Measurements from ENCODE around the gene GPSM1. TPM values are rescaled to one million over a fixed set of nuclear protein-coding genes. Genes with fewer than 3 reads are reported as not detected.

Gene GPSM1
- total RNA-seq, 2 experiments from 2014 or later: 9.0 TPM

GRCh38 chr9:136370687-136371532 lies 43.6 kb downstream of the GPSM1 start:
- intact Hi-C loops (cut with micrococcal nuclease): no loop called here
- Mint-ChIP-seq H3K4me1 (ENCODE audit: low read depth) (no peaks in the 10 kb centered on the region), H3K27ac (no peak overlapping the region), H3K9me3 (no peaks in the 10 kb centered on the region), H3K4me3 (no peak overlapping the region), H3K27me3 (ENCODE audit: low read depth) (no peaks in the 10 kb centered on the region), H3K36me3 (ENCODE audit: low read depth) (peaks cover 2% of the 10 kb centered on the region)
- CTCF ChIA-PET: no interaction called here
- DNase-seq: no peak

DNA sequence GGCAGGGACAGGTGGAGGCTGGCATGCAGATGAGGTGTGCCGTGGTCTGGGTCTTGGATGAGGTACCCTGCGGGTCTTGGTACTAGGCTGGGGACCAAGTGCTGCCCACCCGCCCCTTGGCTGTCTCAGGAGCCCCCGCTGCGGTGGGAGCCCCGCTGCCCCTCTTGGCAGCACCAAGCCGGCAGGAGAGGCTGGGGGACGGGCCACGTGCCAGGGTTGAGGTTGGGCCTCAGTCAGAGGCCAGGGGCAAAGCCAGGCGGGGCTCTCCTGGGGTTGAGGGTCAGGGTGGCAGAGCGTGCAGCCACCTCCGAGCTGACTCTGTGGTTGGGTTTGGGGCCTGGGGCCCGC lies 44.2 kb downstream of the GPSM1 start:
- no peaks in the 10 kb centered on the region for H3K27me3 Mint-ChIP-seq (ENCODE audit: low read depth)
- peaks cover 2% of the 10 kb centered on the region for H3K36me3 Mint-ChIP-seq (ENCODE audit: low read depth)
- no peak overlapping the region for H3K27ac Mint-ChIP-seq
- no peak overlapping the region for H3K4me3 Mint-ChIP-seq
- H3K9me3 Mint-ChIP-seq: no peaks in the 10 kb centered on the region
- intact Hi-C loops (cut with micrococcal nuclease): no loop called here
- CTCF ChIA-PET: no interaction called here
- no peaks in the 10 kb centered on the region for H3K4me1 Mint-ChIP-seq (ENCODE audit: low read depth)
- no peak for DNase-seq

GRCh38 chr9:136372006-136372405 lies 44.7 kb downstream of the GPSM1 start:
- Mint-ChIP-seq H3K9me3 (no peaks in the 10 kb centered on the region), H3K4me3 (no peak overlapping the region), H3K27me3 (ENCODE audit: low read depth) (no peaks in the 10 kb centered on the region), H3K36me3 (ENCODE audit: low read depth) (peaks cover 2% of the 10 kb centered on the region), H3K4me1 (ENCODE audit: low read depth) (no peaks in the 10 kb centered on the region), H3K27ac (no peak overlapping the region)
- intact Hi-C loops (cut with micrococcal nuclease): no loop called here
- CTCF ChIA-PET: no interaction called here
- no peak for DNase-seq

DNA sequence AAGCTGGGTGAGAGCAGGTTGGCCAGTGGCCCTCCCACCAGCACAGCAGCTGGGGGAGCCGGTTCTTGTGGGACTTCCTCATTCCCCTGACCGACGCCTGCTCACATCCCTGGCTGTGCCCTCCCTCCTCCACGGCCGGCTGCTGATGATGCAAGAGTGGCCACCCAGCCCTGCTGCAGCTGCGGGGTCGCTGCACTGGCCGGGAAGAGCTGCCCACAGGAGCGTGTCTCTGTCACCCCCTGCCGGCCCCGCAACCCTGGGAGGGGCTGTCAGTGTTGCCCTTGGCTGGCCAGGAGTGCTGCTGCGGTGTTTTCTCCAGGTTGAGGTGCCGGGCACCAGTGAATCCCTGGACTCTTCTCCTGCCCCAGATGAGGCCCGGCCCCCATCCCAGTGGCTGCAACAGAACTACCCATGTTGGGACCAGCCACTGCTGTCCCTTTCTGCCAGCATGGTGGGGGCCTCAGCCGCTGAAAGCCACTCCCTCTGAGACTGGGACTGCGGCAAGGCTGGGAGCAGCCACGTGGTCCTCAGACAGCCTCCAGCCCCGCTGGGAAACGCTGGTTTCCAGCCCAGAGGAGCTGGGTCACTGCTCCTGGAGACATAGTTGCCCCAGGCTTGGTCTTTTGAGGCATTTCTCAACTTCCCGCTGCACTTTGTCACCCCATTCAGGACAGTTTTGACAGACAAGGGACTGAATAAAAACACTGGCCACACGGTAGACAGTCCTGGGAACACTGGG lies 45.4 kb downstream of the GPSM1 start:
- Mint-ChIP-seq H3K27me3 (ENCODE audit: low read depth) (no peaks in the 10 kb centered on the region), H3K4me1 (ENCODE audit: low read depth) (no peaks in the 10 kb centered on the region), H3K4me3 (no peak overlapping the region), H3K36me3 (ENCODE audit: low read depth) (peaks cover 2% of the 10 kb centered on the region), H3K27ac (no peak overlapping the region), H3K9me3 (no peaks in the 10 kb centered on the region)
- intact Hi-C loops (cut with micrococcal nuclease): no loop called here
- CTCF ChIA-PET: interaction anchor here (0.7 kb wide), 1 partner anchor 18 kb away, joined by 4 read pairs; no protein-coding TSS in a partner anchor
- DNase-seq: no peak

DNA sequence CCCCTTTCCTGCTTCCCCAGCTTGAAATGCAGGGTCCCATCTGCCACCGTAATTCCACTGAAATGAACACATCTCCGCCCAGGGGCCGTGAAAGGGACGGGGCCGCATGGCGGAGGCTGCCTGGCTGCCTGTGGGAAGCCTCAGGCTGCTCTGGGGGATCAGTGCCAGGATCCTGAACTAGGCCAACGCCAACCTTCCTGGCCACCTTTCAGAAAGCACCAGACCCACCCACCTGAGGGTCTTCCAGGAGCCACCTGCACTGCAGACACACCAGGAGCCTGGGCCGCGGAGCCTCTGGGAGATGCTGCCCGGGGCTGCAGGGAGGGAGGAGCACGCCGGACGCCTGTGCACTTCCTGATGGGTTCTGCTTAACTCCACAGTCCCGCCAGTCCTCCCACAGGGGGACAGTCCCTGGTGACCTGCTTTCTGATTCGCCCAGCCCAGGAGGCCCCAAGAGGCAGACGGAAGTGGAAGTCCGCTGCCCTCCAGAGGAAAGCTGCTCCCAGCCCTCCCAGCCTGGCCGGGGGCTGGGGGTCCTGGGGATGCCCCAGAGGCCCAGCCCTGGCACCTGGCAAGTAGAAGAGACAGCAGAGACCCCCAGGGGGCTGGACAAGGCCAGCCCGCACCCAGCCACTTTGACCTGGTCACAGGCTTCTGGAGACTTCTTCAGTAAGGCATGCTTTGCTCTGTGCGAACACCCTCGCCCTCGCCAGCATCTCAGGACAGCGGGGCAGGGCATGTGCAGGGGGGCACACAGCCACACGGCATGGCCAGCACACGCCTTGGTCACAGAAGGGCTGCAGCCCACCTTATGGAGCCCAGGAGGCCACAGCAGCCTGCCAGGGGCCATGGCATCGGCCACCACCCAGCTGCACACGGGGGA lies 46.2 kb downstream of the GPSM1 start, which contains the start of gene CARD9:
CARD9 (minus strand) TSS at position 370 of the 883 bp plus-strand sequence. CDS start 1,591 bp downstream, outside the sequence.
- H3K27ac Mint-ChIP-seq: no peak within 1 kb of the TSS
- no peaks in the 10 kb centered on the region for H3K4me1 Mint-ChIP-seq (ENCODE audit: low read depth)
- DNase-seq: no peak
- peaks cover 2% of the 10 kb centered on the region for H3K36me3 Mint-ChIP-seq (ENCODE audit: low read depth)
- H3K9me3 Mint-ChIP-seq: no peaks in the 10 kb centered on the region
- no peak within 1 kb of the TSS for H3K4me3 Mint-ChIP-seq
- intact Hi-C loops (cut with micrococcal nuclease): no loop called here
- no peaks in the 10 kb centered on the region for H3K27me3 Mint-ChIP-seq (ENCODE audit: low read depth)
- CTCF ChIA-PET: interaction anchor here (0.8 kb wide), 1 partner anchor 298 kb away, joined by 3 read pairs; no protein-coding TSS in a partner anchor

GRCh38 chr9:136374183-136374575 lies 46.8 kb downstream of the GPSM1 start:
- Mint-ChIP-seq H3K36me3 (ENCODE audit: low read depth) (peaks cover 2% of the 10 kb centered on the region), H3K27ac (no peak overlapping the region), H3K4me3 (no peak overlapping the region), H3K27me3 (ENCODE audit: low read depth) (no peaks in the 10 kb centered on the region), H3K4me1 (ENCODE audit: low read depth) (no peaks in the 10 kb centered on the region), H3K9me3 (no peaks in the 10 kb centered on the region)
- DNase-seq: no peak
- intact Hi-C loops (cut with micrococcal nuclease): no loop called here
- CTCF ChIA-PET: interaction anchor here (0.8 to 0.9 kb wide), 2 partner anchors 11 to 297 kb away, joined by 3 read pairs; partner anchors contain the start of gene DNLZ

GRCh38 chr9:136375096-136375495 lies 47.8 kb downstream of the GPSM1 start:
- Mint-ChIP-seq H3K9me3 (no peaks in the 10 kb centered on the region), H3K36me3 (ENCODE audit: low read depth) (peaks cover 2% of the 10 kb centered on the region), H3K4me3 (no peak overlapping the region), H3K27ac (no peak overlapping the region), H3K27me3 (ENCODE audit: low read depth) (no peaks in the 10 kb centered on the region), H3K4me1 (ENCODE audit: low read depth) (no peaks in the 10 kb centered on the region)
- intact Hi-C loops (cut with micrococcal nuclease): no loop called here
- no peak for DNase-seq
- CTCF ChIA-PET: interaction anchor here (0.9 kb wide), 1 partner anchor 12 kb away, joined by 3 read pairs; the partner anchor contains the start of gene DNLZ

DNA sequence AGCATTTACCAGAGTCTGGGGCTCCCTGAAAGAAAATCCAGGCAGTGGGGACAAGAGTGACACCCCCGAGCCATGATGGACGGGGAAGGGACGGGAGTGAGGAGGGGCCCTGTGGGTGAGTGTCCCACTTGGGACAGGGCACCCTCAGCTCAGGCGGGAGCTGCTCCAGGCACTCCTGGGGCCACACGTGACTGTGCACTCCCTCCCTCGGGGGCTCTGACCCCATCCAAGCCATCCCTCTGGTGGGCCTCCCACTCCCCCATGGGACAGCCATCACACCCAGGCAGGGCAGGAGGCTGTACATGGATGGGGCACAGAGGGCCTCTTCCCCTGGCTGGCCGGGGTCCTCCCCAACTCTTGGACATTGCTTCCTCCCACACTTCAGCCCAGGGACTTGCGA lies 49.1 kb downstream of the GPSM1 start:
- CTCF ChIA-PET: no interaction called here

DNA sequence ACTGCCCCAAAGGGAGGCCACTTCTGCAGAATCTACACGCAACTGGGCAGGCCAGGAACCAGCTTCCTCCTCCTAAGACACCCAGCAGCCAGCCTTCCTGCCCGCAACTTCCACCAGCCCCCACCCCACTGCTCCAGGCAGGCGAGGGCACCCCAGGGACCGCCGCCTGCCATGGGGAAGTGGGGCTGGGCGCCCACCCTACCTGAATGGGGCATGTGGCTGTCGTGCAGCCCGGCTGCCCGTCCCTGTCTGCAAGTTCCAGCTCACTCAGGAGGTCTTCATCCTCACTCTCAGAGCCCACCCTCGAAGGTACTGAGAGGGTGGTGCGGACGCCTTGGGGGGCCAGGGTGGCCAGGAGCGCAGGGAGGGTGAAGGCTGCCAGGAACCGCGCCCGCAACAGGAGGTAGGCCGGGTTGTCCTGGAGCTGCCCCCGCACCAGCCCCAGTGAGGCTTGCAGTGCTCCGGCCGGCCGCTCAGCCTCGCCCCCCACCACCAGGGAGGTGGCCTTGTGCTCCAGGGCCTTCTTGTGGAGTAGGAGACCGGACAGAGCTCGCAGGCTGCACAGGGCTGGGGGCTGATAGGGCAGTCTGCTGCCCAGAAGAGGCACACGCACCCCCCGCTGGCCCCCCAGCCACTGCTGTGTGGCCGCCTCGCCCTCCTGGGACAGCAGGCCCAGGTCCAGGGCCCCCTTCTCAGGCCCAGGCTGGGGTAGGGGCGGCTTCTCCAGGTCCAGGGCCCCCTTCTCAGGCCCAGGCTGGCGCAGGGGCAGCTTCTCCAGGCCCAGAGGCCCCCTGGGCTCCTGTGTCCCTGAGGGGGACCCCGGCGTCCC lies 50.2 kb downstream of the GPSM1 start:
- intact Hi-C loops (cut with micrococcal nuclease): no loop called here
- CTCF ChIA-PET: no interaction called here
- no peak for DNase-seq
- no peaks in the 10 kb centered on the region for H3K27me3 Mint-ChIP-seq (ENCODE audit: low read depth)
- no peaks in the 10 kb centered on the region for H3K9me3 Mint-ChIP-seq
- no peaks in the 10 kb centered on the region for H3K4me1 Mint-ChIP-seq (ENCODE audit: low read depth)
- no peak overlapping the region for H3K27ac Mint-ChIP-seq
- H3K4me3 Mint-ChIP-seq: no peak overlapping the region
- H3K36me3 Mint-ChIP-seq (ENCODE audit: low read depth): peaks cover 2% of the 10 kb centered on the region

More for the DNA sequence above, 49.1 kb downstream of the GPSM1 start:
- Mint-ChIP-seq H3K27ac (no peak overlapping the region), H3K27me3 (ENCODE audit: low read depth) (no peaks in the 10 kb centered on the region), H3K36me3 (ENCODE audit: low read depth) (peaks cover 2% of the 10 kb centered on the region), H3K4me3 (no peak overlapping the region), H3K4me1 (ENCODE audit: low read depth) (no peaks in the 10 kb centered on the region), H3K9me3 (no peaks in the 10 kb centered on the region)
- no peak for DNase-seq
- intact Hi-C loops (cut with micrococcal nuclease): no loop called here

DNA sequence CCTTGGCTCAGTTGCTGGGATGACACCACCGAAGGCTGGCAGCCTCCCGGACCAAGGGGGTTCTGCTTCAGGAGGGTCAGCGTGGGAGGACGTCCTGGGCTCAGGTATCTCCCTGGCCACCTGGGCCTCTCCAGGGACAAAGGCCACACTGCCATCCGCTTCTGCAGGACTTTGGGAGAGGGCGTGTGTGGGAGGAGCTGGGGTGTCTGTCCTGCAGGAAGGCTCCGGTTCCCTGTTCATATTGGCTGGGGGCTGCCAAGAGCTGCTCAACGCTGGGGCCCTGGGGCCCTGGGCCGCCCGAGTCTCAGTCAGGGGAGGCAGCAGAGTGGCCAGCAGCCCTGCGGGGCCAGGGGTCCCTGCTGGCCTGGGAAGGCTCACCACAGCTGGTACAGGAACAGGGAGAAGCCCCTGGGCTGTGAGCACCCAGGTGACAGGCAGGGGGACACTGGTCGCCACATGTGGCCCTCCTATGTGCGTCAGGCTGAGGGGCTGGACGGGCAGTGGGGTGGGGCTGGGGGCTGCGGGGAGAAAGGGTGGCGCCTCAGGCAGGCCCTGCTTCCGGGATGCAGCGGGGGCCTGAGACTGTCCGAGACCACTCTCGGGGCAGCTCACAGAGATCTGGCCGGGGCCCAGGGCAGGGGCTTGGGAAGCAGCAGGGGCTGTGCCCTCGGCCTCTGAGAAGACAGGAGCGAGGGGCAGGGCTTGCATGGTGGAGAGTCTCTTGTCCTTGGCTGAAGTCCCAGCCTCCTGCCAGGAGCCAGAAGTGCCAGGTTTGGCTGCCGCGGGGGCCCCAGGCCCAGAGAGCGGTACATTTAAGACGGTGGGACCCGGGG lies 51.0 kb downstream of the GPSM1 start:
- Mint-ChIP-seq H3K4me1 (ENCODE audit: low read depth) (no peaks in the 10 kb centered on the region), H3K9me3 (no peaks in the 10 kb centered on the region), H3K4me3 (no peak overlapping the region), H3K27me3 (ENCODE audit: low read depth) (no peaks in the 10 kb centered on the region), H3K27ac (no peak overlapping the region), H3K36me3 (ENCODE audit: low read depth) (peaks cover 3% of the 10 kb centered on the region)
- intact Hi-C loops (cut with micrococcal nuclease): no loop called here
- no peak for DNase-seq
- CTCF ChIA-PET: no interaction called here

DNA sequence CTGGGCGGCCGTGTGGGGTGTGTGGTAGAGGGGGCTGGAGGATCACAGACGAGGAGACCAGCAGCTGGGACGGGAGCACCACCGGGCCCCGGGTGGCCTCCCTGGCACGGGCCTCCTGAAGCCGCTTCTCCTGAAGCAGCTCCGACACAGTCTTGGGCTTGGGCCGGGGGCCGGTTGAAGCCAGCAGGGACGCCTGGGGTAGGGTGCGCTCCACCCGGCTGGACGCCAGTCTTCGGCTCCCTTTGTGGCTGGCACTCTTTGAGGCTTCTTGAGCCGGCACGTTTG lies 51.6 kb downstream of the GPSM1 start:
- Mint-ChIP-seq H3K27ac (no peak overlapping the region), H3K27me3 (ENCODE audit: low read depth) (no peaks in the 10 kb centered on the region), H3K36me3 (ENCODE audit: low read depth) (peaks cover 6% of the 10 kb centered on the region), H3K4me3 (no peak overlapping the region), H3K9me3 (no peaks in the 10 kb centered on the region), H3K4me1 (ENCODE audit: low read depth) (no peaks in the 10 kb centered on the region)
- no peak for DNase-seq
- intact Hi-C loops (cut with micrococcal nuclease): no loop called here
- CTCF ChIA-PET: no interaction called here

Measured in activated naive CD4-positive, alpha-beta T cell treated with anti-CD3 and anti-CD28 coated beads for 36 hours (primary cell).